IPS-18a (cell line): ENCODE results near the gene TCEANC2.

Experiments
- H3K27ac ChIP-seq: one replicate; pipeline ENCODE4 v1.5.1; 2013; ENCODE audit warnings: low read length
- H3K27me3 ChIP-seq: one replicate; pipeline ENCODE4 v1.6.1; 2013; ENCODE audit warnings: mild to moderate bottlenecking, low read length; ENCODE audit not compliant: control insufficient read depth, insufficient read depth
- H3K36me3 ChIP-seq: one replicate; pipeline ENCODE4 v1.6.1; 2013; ENCODE audit warnings: low read depth, low read length; ENCODE audit not compliant: control insufficient read depth
- H3K4me1 ChIP-seq: one replicate; pipeline ENCODE4 v1.6.1; 2013; ENCODE audit warnings: low read depth, low read length; ENCODE audit not compliant: control insufficient read depth
- H3K4me3 ChIP-seq: one replicate; pipeline ENCODE4 v1.5.1; 2013; ENCODE audit warnings: low read length
- H3K9ac ChIP-seq: one replicate; pipeline ENCODE4 v1.6.1; 2013; ENCODE audit warnings: mild to moderate bottlenecking, low read length, moderate library complexity
- H3K9me3 ChIP-seq: one replicate; pipeline ENCODE4 v1.6.1; 2013; ENCODE audit warnings: low read depth, low read length; ENCODE audit not compliant: control insufficient read depth

Gene TCEANC2

GRCh38 chr1:54132495-54132894, 79.1 kb downstream of the TCEANC2 start:
- Histone ChIP-seq H3K36me3 (no peaks in the 10 kb centered on the region), H3K9me3 (no peaks in the 10 kb centered on the region), H3K27ac (no peak overlapping the region), H3K4me1 (peaks cover 28% of the 10 kb centered on the region), H3K4me3 (no peak overlapping the region), H3K27me3 (no peaks in the 10 kb centered on the region), H3K9ac (no peak overlapping the region)

- Histone ChIP-seq H3K27me3 (no peaks in the 10 kb centered on the region), H3K36me3 (no peaks in the 10 kb centered on the region), H3K9ac (no peak overlapping the region), H3K27ac (no peak overlapping the region), H3K4me3 (no peak overlapping the region), H3K9me3 (no peaks in the 10 kb centered on the region), H3K4me1 (peaks cover 28% of the 10 kb centered on the region)
These were observed 80.9 kb downstream of the TCEANC2 start for GRCh38 chr1:54134295-54134694.

- no peaks in the 10 kb centered on the region for H3K36me3 ChIP-seq
- H3K4me1 ChIP-seq, result peaks cover 28% of the 10 kb centered on the region
- no peaks in the 10 kb centered on the region for H3K27me3 ChIP-seq
- H3K4me3 ChIP-seq, result no peak overlapping the region
- H3K27ac ChIP-seq, result peak overlapping the region; percentile 37
- peak overlapping the region; percentile 35 for H3K9ac ChIP-seq
- no peaks in the 10 kb centered on the region for H3K9me3 ChIP-seq
These were observed 82.2 kb downstream of the TCEANC2 start for GRCh38 chr1:54135436-54136120.

GRCh38 chr1:54136269-54136896, 83.0 kb downstream of the TCEANC2 start:
- H3K9ac ChIP-seq, result no peak overlapping the region
- no peaks in the 10 kb centered on the region for H3K9me3 ChIP-seq
- H3K4me1 ChIP-seq, result peaks cover 28% of the 10 kb centered on the region
- no peak overlapping the region for H3K27ac ChIP-seq
- H3K36me3 ChIP-seq, result no peaks in the 10 kb centered on the region
- no peaks in the 10 kb centered on the region for H3K27me3 ChIP-seq
- no peak overlapping the region for H3K4me3 ChIP-seq

GRCh38 chr1:54136963-54137533, 83.6 kb downstream of the TCEANC2 start:
- Histone ChIP-seq H3K27me3 (no peaks in the 10 kb centered on the region), H3K4me1 (peaks cover 28% of the 10 kb centered on the region), H3K9me3 (no peaks in the 10 kb centered on the region), H3K4me3 (no peak overlapping the region), H3K36me3 (no peaks in the 10 kb centered on the region), H3K9ac (no peak overlapping the region), H3K27ac (no peak overlapping the region)

GRCh38 chr1:54137534-54138061, 84.2 kb downstream of the TCEANC2 start:
- H3K9me3 ChIP-seq, result no peaks in the 10 kb centered on the region
- no peak overlapping the region for H3K27ac ChIP-seq
- no peaks in the 10 kb centered on the region for H3K36me3 ChIP-seq
- no peak overlapping the region for H3K4me3 ChIP-seq
- peaks cover 28% of the 10 kb centered on the region for H3K4me1 ChIP-seq
- no peak overlapping the region for H3K9ac ChIP-seq
- no peaks in the 10 kb centered on the region for H3K27me3 ChIP-seq

GRCh38 chr1:54138994-54139393, 85.6 kb downstream of the TCEANC2 start:
- Histone ChIP-seq H3K27me3 (no peaks in the 10 kb centered on the region), H3K36me3 (no peaks in the 10 kb centered on the region), H3K27ac (no peak overlapping the region), H3K9me3 (no peaks in the 10 kb centered on the region), H3K9ac (no peak overlapping the region), H3K4me1 (peaks cover 28% of the 10 kb centered on the region), H3K4me3 (no peak overlapping the region)

- no peak overlapping the region for H3K27ac ChIP-seq
- H3K9ac ChIP-seq, result no peak overlapping the region
- no peaks in the 10 kb centered on the region for H3K9me3 ChIP-seq
- no peak overlapping the region for H3K4me3 ChIP-seq
- no peaks in the 10 kb centered on the region for H3K36me3 ChIP-seq
- no peaks in the 10 kb centered on the region for H3K27me3 ChIP-seq
- H3K4me1 ChIP-seq, result peaks cover 27% of the 10 kb centered on the region
These were observed 86.3 kb downstream of the TCEANC2 start for GRCh38 chr1:54139711-54140110.

- no peak overlapping the region for H3K27ac ChIP-seq
- H3K4me3 ChIP-seq, result no peak overlapping the region
These were observed 88.9 kb downstream of the TCEANC2 start for GRCh38 chr1:54142146-54142900.

GRCh38 chr1:54144366-54144765, 91.0 kb downstream of the TCEANC2 start:
- Histone ChIP-seq H3K4me3 (no peak overlapping the region), H3K4me1 (no peaks in the 10 kb centered on the region), H3K27me3 (no peaks in the 10 kb centered on the region), H3K36me3 (no peaks in the 10 kb centered on the region), H3K27ac (no peak overlapping the region), H3K9ac (no peak overlapping the region), H3K9me3 (no peaks in the 10 kb centered on the region)

More at GRCh38 chr1:54142146-54142900, 88.9 kb downstream of the TCEANC2 start:
- H3K9ac ChIP-seq, result no peak overlapping the region
- H3K27me3 ChIP-seq, result no peaks in the 10 kb centered on the region
- no peaks in the 10 kb centered on the region for H3K9me3 ChIP-seq
- peaks cover 1% of the 10 kb centered on the region for H3K4me1 ChIP-seq
- H3K36me3 ChIP-seq, result no peaks in the 10 kb centered on the region

GRCh38 chr1:54149734-54150133, 96.3 kb downstream of the TCEANC2 start:
- H3K9me3 ChIP-seq, result no peaks in the 10 kb centered on the region
- peaks cover 10% of the 10 kb centered on the region for H3K4me1 ChIP-seq
- no peak overlapping the region for H3K4me3 ChIP-seq
- no peaks in the 10 kb centered on the region for H3K27me3 ChIP-seq
- H3K36me3 ChIP-seq, result no peaks in the 10 kb centered on the region
- H3K9ac ChIP-seq, result no peak overlapping the region
- no peak overlapping the region for H3K27ac ChIP-seq
